Progenitor cell of endocrine pancreas (in vitro differentiated cells): ENCODE data around the gene STXBP6. TPM values are rescaled to one million over a fixed set of nuclear protein-coding genes. Genes with fewer than 3 reads are reported as not detected.
"Not testable (repeated sequence)": the region's sequence is repeated elsewhere in the genome, so short reads cannot be mapped to it uniquely, and the experiment has no call there.

Source experiments
- DNase-seq: peaks from one replicate; pipeline ENCODE4 v3.0.0; 2021; ENCODE audit warnings: low spot score; ENCODE audit not compliant: unreplicated experiment
- H3K27ac Mint-ChIP-seq: 2 replicates; pipeline ENCODE4 v1.8.0; 2021; ENCODE audit warnings: mild to moderate bottlenecking, moderate library complexity, mixed read lengths
- H3K27me3 Mint-ChIP-seq: 2 replicates; pipeline ENCODE4 v1.8.0; 2021; ENCODE audit warnings: mixed read lengths
- H3K36me3 Mint-ChIP-seq: 2 replicates; pipeline ENCODE4 v1.8.0; 2022; ENCODE audit warnings: mixed read lengths; ENCODE audit not compliant: insufficient read depth
- H3K4me1 Mint-ChIP-seq: 2 replicates; pipeline ENCODE4 v1.8.0; 2021; ENCODE audit warnings: low read depth, mixed read lengths
- H3K4me3 Mint-ChIP-seq: 2 replicates; pipeline ENCODE4 v1.8.0; 2021; ENCODE audit warnings: low read depth, mild to moderate bottlenecking, moderate library complexity, mixed read lengths
- H3K9me3 Mint-ChIP-seq: 2 replicates; pipeline ENCODE4 v1.8.0; 2021; ENCODE audit warnings: low read depth, mixed read lengths
- CTCF ChIP-seq: fragments of 200-600 bp; sonication (generic); IDR thresholded peaks from one replicate; pipeline ENCODE4 v1.5.0; 2021; ENCODE audit warnings: antibody characterized with exemption, mild to moderate bottlenecking; ENCODE audit not compliant: unreplicated experiment
- total RNA-seq: library from RNA; stranded (reverse); gene quantifications from 2 replicates; pipeline ENCODE4 v1.2.1, GENCODE V29; 2021

The STXBP6 gene
- total RNA-seq, 1 donor from 2014 or later = 11.9 TPM

- Mint-ChIP-seq H3K4me1 (peaks cover 20% of the 10 kb centered on the region), H3K9me3 (no peaks in the 10 kb centered on the region), H3K36me3 (no peaks in the 10 kb centered on the region), H3K27me3 (no peaks in the 10 kb centered on the region), H3K4me3 (no peak overlapping the region), H3K27ac (no peak overlapping the region)
- DNase-seq = no peak
- no peak for TF ChIP-seq CTCF
Measured at GRCh38 chr14:24964048-24964447, 85.9 kb downstream of the STXBP6 start.

- not testable (repeated sequence) for H3K27ac Mint-ChIP-seq, H3K27me3 Mint-ChIP-seq
- peaks cover 23% of the 10 kb centered on the region for H3K4me1 Mint-ChIP-seq
Measured at GRCh38 chr14:24962118-24962517, 87.8 kb downstream of the STXBP6 start.

GRCh38 chr14:24960816-24961215 lies 89.1 kb downstream of the STXBP6 start:
- Mint-ChIP-seq H3K27me3 (no peaks in the 10 kb centered on the region), H3K4me3 (no peak overlapping the region), H3K27ac (no peak overlapping the region), H3K36me3 (no peaks in the 10 kb centered on the region), H3K9me3 (no peaks in the 10 kb centered on the region), H3K4me1 (peaks cover 19% of the 10 kb centered on the region)
- no peak for DNase-seq
- no peak for TF ChIP-seq CTCF

More at GRCh38 chr14:24962118-24962517, 87.8 kb downstream of the STXBP6 start:
- not testable (repeated sequence) for H3K4me3 Mint-ChIP-seq, DNase-seq, H3K9me3 Mint-ChIP-seq, H3K36me3 Mint-ChIP-seq

GRCh38 chr14:24959791-24960331 lies 90.1 kb downstream of the STXBP6 start:
- H3K4me3 Mint-ChIP-seq = no peak overlapping the region
- no peaks in the 10 kb centered on the region for H3K9me3 Mint-ChIP-seq
- DNase-seq = no peak
- no peak for TF ChIP-seq CTCF
- H3K4me1 Mint-ChIP-seq = peaks cover 19% of the 10 kb centered on the region
- no peaks in the 10 kb centered on the region for H3K36me3 Mint-ChIP-seq
- no peaks in the 10 kb centered on the region for H3K27me3 Mint-ChIP-seq
- H3K27ac Mint-ChIP-seq = no peak overlapping the region

GRCh38 chr14:24958271-24958670 lies 91.7 kb downstream of the STXBP6 start:
- Mint-ChIP-seq H3K4me1 (peaks cover 24% of the 10 kb centered on the region), H3K27ac (no peak overlapping the region), H3K9me3 (no peaks in the 10 kb centered on the region), H3K4me3 (no peak overlapping the region), H3K27me3 (no peaks in the 10 kb centered on the region), H3K36me3 (no peaks in the 10 kb centered on the region)
- no peak for TF ChIP-seq CTCF
- DNase-seq = no peak

- H3K9me3 Mint-ChIP-seq = no peaks in the 10 kb centered on the region
- peaks cover 26% of the 10 kb centered on the region for H3K4me1 Mint-ChIP-seq
- no peaks in the 10 kb centered on the region for H3K27me3 Mint-ChIP-seq
- DNase-seq = no peak
- H3K27ac Mint-ChIP-seq = no peak overlapping the region
- no peaks in the 10 kb centered on the region for H3K36me3 Mint-ChIP-seq
- H3K4me3 Mint-ChIP-seq = no peak overlapping the region
- no peak for TF ChIP-seq CTCF
Measured at GRCh38 chr14:24957814-24958213, 92.1 kb downstream of the STXBP6 start.
